ENCODE results near the gene CXCL1.
A peak's percentile ranks its signal among the peaks of the same experiment; 100 is the strongest.

Gene CXCL1

DNA sequence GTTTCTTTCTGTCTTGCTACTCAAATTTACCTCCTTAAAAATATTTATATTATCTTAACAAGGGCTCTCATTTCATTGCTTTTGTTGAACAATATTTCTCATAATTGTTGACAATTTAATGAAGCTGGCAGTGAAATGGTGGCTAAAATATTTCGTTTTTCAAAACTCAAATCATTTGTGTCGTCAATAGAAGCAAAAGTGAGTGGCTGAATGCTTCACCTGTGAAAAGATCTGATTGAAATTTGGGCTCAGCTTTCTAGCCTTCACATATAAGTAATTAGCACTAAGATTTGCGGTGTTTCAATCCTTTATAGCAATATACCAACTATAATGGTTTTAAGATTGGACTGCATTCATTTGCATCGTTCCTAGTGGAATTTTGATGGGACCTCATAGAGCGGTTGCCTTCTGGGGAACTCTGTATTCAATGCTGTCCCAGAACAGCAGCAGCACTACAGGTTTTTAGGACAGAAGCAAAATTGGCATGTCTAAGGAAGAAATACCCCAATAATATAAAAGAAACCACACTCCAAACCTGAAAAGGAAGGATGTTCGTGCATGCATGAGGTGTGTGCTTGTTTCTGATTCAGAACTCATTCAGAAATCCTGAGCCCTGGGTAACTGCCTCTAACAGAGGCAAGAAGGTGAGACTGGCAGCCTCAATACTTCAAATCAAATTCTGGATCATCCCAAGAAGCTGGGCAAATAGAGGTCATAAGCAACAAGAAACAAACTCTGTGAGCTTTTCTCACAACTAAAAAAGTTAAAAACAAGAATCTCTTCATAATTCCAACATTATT, 2.5 kb downstream of the CXCL1 start:
- H3K4me3 ChIP-seq (ENCODE audit: low read depth, low read length), result peak overlapping the region; percentile 60
- TF ChIP-seq, protein P1, sequence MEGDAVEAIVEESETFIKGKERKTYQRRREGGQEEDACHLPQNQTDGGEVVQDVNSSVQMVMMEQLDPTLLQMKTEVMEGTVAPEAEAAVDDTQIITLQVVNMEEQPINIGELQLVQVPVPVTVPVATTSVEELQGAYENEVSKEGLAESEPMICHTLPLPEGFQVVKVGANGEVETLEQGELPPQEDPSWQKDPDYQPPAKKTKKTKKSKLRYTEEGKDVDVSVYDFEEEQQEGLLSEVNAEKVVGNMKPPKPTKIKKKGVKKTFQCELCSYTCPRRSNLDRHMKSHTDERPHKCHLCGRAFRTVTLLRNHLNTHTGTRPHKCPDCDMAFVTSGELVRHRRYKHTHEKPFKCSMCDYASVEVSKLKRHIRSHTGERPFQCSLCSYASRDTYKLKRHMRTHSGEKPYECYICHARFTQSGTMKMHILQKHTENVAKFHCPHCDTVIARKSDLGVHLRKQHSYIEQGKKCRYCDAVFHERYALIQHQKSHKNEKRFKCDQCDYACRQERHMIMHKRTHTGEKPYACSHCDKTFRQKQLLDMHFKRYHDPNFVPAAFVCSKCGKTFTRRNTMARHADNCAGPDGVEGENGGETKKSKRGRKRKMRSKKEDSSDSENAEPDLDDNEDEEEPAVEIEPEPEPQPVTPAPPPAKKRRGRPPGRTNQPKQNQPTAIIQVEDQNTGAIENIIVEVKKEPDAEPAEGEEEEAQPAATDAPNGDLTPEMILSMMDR (conservative IDR thresholded peaks at IDR 0.05; ENCODE audit: low read depth, low read length), result no peak

DNA sequence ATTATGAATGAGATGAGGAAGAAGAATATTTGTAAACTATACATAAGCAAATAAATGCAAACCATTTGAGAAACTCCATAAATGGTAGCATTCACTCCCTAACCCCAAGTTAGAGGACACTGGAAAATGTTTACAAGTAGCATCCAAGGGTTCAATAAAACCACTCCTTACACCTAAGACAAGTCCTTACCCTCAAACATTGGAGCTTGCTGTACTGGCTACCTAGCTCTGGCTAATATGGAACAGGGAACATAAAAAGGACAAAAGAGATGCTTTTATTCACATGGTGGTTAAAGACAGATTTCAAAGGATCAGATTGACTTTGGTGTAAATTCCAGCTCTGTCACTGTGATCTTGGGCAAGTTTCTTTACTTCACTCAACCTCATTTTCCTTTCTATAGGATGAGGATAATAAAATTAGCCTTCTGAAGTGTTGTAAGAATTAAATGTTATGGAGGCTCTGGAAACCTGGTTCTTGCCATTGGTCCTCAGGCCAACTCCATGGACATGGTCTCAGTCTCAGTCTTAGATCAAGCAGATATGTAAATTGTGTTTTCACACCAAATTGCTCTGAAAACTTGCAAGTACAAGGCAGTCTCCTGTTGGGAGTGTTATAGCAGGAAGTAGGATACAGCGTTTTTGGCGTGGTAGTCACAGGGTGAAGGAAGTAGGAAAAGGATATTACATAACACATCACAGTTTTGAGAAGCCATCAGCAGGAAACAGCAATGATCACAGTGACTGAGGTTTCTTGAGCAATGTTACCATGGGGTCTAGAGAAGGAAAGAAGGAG, 3.3 kb downstream of the CXCL1 start:
- H3K4me3 ChIP-seq (ENCODE audit: low read depth, low read length), result no peak overlapping the region
- TF ChIP-seq, protein P1 (conservative IDR thresholded peaks at IDR 0.05; ENCODE audit: low read depth, low read length), result no peak
- peak; percentile 78 for DNase-seq (ENCODE audit: low read depth)

More for the DNA sequence above, 2.5 kb downstream of the CXCL1 start:
- DNase-seq (ENCODE audit: low read depth), result peak; percentile 67

DNA sequence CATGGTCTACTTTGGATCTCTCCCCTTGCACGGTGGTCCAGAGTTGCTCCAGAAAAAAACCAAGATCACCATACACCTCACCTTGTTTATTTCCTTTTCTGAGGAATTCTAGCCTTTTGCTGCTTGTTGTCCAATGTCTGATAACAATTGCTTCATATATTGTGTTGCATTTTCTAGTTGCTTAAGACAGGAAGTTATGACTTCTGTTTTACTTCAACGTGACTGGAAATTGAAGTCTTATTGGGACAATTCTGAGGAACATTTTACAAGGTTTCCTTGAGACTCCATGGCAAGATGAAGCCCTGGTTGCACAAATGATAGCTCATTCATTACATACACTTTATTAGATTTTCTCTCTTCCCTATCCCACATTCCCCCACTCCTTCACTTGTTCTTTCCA, 5.2 kb downstream of the CXCL1 start:
- H3K4me3 ChIP-seq (ENCODE audit: low read depth, low read length), result no peak overlapping the region
- TF ChIP-seq, protein P1 (conservative IDR thresholded peaks at IDR 0.05; ENCODE audit: low read depth, low read length), result no peak
- no peak for DNase-seq (ENCODE audit: low read depth)

DNA sequence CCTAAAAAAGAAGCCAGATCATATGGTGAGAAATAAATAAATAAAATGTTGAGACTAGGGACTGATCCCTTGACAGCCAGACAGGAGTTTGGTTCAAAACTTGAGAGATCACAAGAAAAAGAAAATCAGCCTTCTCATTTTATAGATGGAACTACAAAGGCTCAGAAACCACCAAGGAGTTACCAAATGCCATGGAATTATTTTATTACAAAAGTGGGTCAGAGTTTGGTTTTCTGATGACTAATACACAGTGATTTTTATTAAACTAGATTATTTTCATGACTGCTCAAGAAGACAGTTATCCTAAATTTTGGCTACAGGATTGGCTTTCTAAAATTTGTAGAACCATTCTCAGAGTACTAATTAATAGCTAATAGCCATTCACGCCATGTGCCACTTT, 6.2 kb downstream of the CXCL1 start:
- TF ChIP-seq, protein P1 (conservative IDR thresholded peaks at IDR 0.05; ENCODE audit: low read depth, low read length), result no peak
- H3K4me3 ChIP-seq (ENCODE audit: low read depth, low read length), result no peak overlapping the region
- DNase-seq (ENCODE audit: low read depth), result no peak

DNA sequence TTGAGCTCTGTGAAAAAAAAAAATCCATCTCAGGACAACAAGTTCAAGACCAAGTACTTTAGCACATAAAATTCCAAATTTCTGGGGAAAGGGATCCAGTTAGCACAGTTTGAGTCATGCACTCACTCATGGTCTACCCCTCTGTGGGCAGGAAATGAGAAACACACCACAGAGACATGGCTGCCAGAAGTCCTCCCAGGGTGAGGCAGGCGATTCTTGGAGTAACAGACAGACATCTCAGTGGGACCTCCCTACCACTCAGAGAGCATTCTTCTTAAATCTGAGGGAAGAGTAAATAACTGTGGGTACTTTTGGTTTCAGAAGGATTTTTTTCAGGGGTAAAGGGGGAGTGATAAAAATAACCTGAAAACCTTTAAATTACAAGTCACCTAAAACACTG, 14.1 kb downstream of the CXCL1 start:
- H3K4me3 ChIP-seq (ENCODE audit: low read depth, low read length), result no peak overlapping the region
- DNase-seq (ENCODE audit: low read depth), result peak; percentile 77
- TF ChIP-seq, protein P1 (conservative IDR thresholded peaks at IDR 0.05; ENCODE audit: low read depth, low read length), result no peak

DNA sequence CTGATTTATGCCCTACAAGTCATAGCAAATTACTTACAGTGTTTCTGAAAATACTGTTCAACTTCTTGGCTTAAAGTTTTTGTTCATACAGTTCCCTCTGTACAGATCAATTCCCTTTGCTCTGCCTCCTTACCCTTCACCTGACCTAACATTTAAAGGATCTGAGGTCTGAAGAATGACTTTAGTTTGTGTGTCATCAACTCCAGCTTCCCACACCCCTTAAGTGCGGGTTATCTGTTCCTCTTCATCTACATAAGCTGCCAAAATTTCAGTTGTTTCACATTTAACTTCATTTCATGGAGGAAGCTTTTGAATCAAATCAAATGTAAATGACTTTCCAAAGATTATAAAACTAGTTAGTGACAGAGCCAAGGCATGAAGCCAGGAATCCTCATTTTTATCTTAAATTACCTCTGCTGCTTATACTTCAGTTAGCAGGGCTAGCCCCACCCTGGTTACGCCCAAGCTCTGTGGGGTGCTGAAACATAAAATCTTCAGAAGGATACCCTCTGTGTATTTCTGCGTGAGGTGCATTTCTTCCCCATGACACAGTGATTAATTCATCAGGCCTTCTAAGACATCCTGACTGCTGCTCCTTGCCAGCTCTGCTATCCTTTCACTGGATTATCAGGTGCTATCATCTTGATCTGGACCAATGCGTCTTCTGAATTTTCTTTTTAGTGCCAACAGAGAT, 16.5 kb downstream of the CXCL1 start:
- no peak overlapping the region for H3K4me3 ChIP-seq (ENCODE audit: low read depth, low read length)
- TF ChIP-seq, protein P1 (conservative IDR thresholded peaks at IDR 0.05; ENCODE audit: low read depth, low read length), result no peak
- peak; percentile 74 for DNase-seq (ENCODE audit: low read depth)
